Tibial nerve (tissue), 3 donors: ENCODE data around the gene IL3.

Experiments
- POLR2A ChIP-seq, 2 donors: fragments of 450-650 bp; IDR thresholded peaks; one replicate each; pipeline ENCODE4 v1.6.1; 2017; ENCODE audit warnings: antibody characterized with exemption in 2 of 2, mild to moderate bottlenecking in 2 of 2, moderate library complexity in 2 of 2
- TF ChIP-seq, protein P1 (sequence below), 5 experiments: fragments of 200-600 bp in 3 of 5; fragments of 450-650 bp in 2 of 5; sonication (generic) in 3 of 5; IDR thresholded peaks; one replicate each; pipeline ENCODE4 v1.5.1; 2016 to 2019; ENCODE audit warnings: antibody characterized with exemption in 5 of 5, mild to moderate bottlenecking in 3 of 5, moderate library complexity in 2 of 5

DNA sequence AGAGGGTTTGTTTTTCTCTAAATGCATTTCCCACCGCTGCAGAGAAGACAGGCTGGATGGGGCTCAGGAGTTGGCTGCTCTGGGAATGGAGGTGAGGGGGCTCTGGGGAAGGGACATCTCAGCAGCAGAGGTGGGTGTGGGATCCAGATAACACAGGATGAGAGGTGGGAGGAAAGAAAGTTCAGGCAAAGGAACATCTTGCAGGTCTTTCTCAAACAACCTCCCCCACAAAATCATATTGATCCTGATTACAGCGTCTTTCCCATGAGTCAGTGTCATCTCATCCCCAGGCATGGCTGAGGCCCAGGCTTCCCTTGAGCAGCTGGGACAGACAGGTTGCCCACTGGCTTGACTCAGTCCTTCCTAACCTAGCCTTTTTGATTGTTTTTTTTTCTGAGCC, 37.7 kb upstream of the IL3 start:
- TF ChIP-seq, protein P1, sequence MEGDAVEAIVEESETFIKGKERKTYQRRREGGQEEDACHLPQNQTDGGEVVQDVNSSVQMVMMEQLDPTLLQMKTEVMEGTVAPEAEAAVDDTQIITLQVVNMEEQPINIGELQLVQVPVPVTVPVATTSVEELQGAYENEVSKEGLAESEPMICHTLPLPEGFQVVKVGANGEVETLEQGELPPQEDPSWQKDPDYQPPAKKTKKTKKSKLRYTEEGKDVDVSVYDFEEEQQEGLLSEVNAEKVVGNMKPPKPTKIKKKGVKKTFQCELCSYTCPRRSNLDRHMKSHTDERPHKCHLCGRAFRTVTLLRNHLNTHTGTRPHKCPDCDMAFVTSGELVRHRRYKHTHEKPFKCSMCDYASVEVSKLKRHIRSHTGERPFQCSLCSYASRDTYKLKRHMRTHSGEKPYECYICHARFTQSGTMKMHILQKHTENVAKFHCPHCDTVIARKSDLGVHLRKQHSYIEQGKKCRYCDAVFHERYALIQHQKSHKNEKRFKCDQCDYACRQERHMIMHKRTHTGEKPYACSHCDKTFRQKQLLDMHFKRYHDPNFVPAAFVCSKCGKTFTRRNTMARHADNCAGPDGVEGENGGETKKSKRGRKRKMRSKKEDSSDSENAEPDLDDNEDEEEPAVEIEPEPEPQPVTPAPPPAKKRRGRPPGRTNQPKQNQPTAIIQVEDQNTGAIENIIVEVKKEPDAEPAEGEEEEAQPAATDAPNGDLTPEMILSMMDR (IDR thresholded peaks at IDR 0.05): no peak
- no peak for TF ChIP-seq POLR2A (IDR thresholded peaks at IDR 0.05)
